Chondrocyte (in vitro differentiated cells): ENCODE data around the gene SNTG2. TPM values are rescaled to one million over a fixed set of nuclear protein-coding genes. Genes with fewer than 3 reads are reported as not detected.

Experiments
- DNase-seq: peaks from one replicate; pipeline ENCODE4 v3.0.0; 2021; ENCODE audit warnings: mixed read lengths, low spot score
- H3K27ac Mint-ChIP-seq: one replicate; pipeline ENCODE4 v1.8.0; 2021; ENCODE audit warnings: mild to moderate bottlenecking, moderate library complexity, mixed read lengths; ENCODE audit not compliant: unreplicated experiment
- H3K27me3 Mint-ChIP-seq: 2 replicates; pipeline ENCODE4 v1.8.0; 2021; ENCODE audit warnings: low read depth, mixed read lengths
- H3K36me3 Mint-ChIP-seq: 2 replicates; pipeline ENCODE4 v1.8.0; 2021; ENCODE audit warnings: low read depth, mixed read lengths
- H3K4me1 Mint-ChIP-seq: 2 replicates; pipeline ENCODE4 v1.8.0; 2021; ENCODE audit warnings: low read depth, mild to moderate bottlenecking, mixed read lengths
- H3K4me3 Mint-ChIP-seq: one replicate; pipeline ENCODE4 v1.8.0; 2021; ENCODE audit warnings: mild to moderate bottlenecking, moderate library complexity, mixed read lengths; ENCODE audit not compliant: unreplicated experiment
- H3K9me3 Mint-ChIP-seq: 2 replicates; pipeline ENCODE4 v1.8.0; 2021; ENCODE audit warnings: low read depth, mixed read lengths
- total RNA-seq: library from RNA; stranded (reverse); gene quantifications from 3 replicates; pipeline ENCODE4 v1.2.1, GENCODE V29; 2021
- TF ChIP-seq, protein P1 (sequence below): fragments of 200-600 bp; sonication (generic); IDR thresholded peaks from 2 replicates; pipeline ENCODE4 v1.5.0; 2021; ENCODE audit warnings: antibody characterized with exemption, mild to moderate bottlenecking, moderate library complexity

Gene SNTG2
- total RNA-seq, 1 donor from 2014 or later: not detected

DNA sequence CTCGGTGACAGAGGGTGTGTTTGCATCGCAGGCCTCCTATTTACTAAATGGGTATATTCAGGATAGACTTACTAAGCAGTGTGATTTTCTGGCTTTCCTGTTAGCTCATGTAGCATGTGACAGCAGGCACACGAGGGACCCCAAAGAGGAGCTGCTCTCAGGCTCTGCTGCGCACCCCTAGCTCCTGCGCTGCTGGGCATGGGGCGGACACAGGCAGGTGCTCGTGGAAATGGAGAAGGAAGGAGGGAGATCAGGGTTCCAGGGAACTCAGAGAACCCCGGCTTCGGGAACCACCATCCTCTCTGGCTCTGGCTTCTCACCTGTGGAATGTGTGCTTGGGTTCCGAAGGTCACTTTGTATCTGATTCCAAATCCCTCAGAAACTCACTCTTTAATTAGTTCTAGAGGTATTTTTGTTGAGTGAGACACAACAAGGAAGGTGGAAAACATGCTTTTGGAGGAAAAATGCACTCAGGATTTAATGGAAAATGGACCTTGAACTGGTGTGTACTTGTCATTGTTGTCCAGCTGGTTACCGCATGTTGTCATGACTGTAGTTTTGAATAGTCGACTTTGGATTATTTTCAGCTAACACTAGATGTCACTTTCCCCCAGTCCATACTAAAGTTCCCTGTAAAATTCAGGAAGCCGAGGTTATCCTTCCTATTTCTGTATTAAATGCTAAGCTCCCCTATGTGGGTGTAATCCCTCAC lies 3.5 kb downstream of the SNTG2 start:
- H3K27ac Mint-ChIP-seq: no peak overlapping the region
- TF ChIP-seq, protein P1, sequence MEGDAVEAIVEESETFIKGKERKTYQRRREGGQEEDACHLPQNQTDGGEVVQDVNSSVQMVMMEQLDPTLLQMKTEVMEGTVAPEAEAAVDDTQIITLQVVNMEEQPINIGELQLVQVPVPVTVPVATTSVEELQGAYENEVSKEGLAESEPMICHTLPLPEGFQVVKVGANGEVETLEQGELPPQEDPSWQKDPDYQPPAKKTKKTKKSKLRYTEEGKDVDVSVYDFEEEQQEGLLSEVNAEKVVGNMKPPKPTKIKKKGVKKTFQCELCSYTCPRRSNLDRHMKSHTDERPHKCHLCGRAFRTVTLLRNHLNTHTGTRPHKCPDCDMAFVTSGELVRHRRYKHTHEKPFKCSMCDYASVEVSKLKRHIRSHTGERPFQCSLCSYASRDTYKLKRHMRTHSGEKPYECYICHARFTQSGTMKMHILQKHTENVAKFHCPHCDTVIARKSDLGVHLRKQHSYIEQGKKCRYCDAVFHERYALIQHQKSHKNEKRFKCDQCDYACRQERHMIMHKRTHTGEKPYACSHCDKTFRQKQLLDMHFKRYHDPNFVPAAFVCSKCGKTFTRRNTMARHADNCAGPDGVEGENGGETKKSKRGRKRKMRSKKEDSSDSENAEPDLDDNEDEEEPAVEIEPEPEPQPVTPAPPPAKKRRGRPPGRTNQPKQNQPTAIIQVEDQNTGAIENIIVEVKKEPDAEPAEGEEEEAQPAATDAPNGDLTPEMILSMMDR: peak; percentile 79
- H3K4me1 Mint-ChIP-seq: peaks cover 10% of the 10 kb centered on the region
- H3K36me3 Mint-ChIP-seq: no peaks in the 10 kb centered on the region
- H3K9me3 Mint-ChIP-seq: no peaks in the 10 kb centered on the region
- peaks cover 42% of the 10 kb centered on the region for H3K27me3 Mint-ChIP-seq
- no peak overlapping the region for H3K4me3 Mint-ChIP-seq
- no peak for DNase-seq

DNA sequence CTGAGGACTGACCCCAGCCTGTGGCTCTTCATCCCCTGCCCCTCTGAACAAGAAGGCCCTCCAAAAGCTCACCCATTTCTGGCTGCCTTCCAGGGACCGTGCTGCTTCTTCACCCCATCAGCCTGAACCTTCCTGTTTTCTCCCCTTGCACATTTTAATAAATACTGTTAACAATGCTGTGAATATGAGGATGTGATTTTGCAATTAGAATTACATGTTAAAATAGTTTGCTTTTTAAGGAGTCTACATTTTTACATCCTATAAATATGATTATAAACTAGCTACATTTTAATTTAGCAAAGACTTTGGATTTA lies 4.0 kb downstream of the SNTG2 start:
- Mint-ChIP-seq H3K27me3 (peaks cover 41% of the 10 kb centered on the region), H3K27ac (no peak overlapping the region), H3K4me1 (peaks cover 5% of the 10 kb centered on the region)

GRCh38 chr2:955829-956731 lies 5.4 kb downstream of the SNTG2 start:
- Mint-ChIP-seq H3K9me3 (no peaks in the 10 kb centered on the region), H3K27ac (no peak overlapping the region), H3K4me3 (no peak overlapping the region), H3K4me1 (peaks cover 3% of the 10 kb centered on the region), H3K27me3 (peaks cover 39% of the 10 kb centered on the region), H3K36me3 (no peaks in the 10 kb centered on the region)
- TF ChIP-seq, protein P1: no peak
- no peak for DNase-seq

More for the DNA sequence above, 4.0 kb downstream of the SNTG2 start:
- no peaks in the 10 kb centered on the region for H3K36me3 Mint-ChIP-seq
- no peak overlapping the region for H3K4me3 Mint-ChIP-seq
- no peak for DNase-seq
- TF ChIP-seq, protein P1: peak; percentile 12
- H3K9me3 Mint-ChIP-seq: no peaks in the 10 kb centered on the region

DNA sequence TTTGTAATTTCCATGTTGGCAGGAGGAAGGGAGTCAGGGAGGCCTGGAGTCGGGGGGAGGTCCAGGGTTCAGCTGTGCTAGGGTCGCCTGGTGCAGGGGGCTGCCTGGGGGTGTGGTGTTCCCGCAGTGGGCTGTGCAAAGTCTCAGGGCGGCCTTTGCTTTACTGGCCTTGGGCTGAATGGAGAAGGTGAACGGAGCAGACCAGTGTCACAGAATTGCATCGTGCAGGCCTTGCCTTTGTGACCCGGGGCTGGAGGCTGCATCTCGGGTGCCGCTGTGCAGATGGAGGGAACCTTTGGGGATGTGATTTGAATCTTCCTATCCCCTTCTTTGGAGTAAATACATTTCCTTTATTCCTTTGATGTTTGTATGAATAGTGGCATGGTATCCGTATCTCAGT lies 8.8 kb downstream of the SNTG2 start:
- TF ChIP-seq, protein P1: no peak
- Mint-ChIP-seq H3K4me3 (no peak overlapping the region), H3K27me3 (peaks cover 24% of the 10 kb centered on the region), H3K9me3 (no peaks in the 10 kb centered on the region), H3K27ac (no peak overlapping the region), H3K4me1 (no peaks in the 10 kb centered on the region), H3K36me3 (no peaks in the 10 kb centered on the region)
- DNase-seq: no peak

DNA sequence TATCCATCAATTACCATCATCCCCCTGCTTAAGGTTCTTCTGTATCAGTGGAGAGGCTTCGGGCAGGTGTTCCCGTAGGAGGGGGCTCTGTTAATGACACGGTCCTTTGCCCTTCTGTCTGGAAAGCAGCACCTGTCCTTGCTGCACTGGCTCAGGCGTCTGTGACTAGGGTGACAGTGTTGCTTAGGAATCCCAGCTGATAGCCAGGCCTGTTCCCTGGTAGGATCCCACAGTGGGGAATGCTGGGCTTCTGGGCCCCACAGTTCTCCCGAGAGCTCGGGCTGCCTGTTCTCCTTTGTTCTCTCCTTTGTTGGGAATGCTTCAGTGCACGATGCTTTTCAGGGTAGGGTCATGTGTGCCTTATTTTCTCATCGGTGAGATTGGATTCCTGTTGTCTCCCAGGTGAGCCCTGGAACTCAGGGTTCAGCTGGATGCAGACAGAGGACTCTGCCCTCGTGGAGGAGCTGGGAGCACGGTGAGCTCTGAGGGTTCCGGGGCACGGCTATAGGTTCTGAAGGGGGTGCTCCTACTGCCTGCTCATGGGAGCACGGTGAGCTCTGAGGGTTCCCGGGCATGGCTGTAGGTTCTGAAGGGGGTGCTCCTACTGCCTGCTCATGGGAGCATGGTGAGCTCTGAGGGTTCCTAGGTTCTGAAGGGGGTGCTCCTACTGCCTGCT lies 9.6 kb downstream of the SNTG2 start:
- no peak for DNase-seq
- Mint-ChIP-seq H3K36me3 (no peaks in the 10 kb centered on the region), H3K4me1 (no peaks in the 10 kb centered on the region), H3K4me3 (no peak overlapping the region), H3K27ac (no peak overlapping the region), H3K9me3 (no peaks in the 10 kb centered on the region), H3K27me3 (peaks cover 22% of the 10 kb centered on the region)
- TF ChIP-seq, protein P1: no peak
